ENCODE data around the gene MSL2. TPM values are rescaled to one million over a fixed set of nuclear protein-coding genes. Genes with fewer than 3 reads are reported as not detected.
A peak's percentile ranks its signal among the peaks of the same experiment; 100 is the strongest.

MSL2 gene, protein sequence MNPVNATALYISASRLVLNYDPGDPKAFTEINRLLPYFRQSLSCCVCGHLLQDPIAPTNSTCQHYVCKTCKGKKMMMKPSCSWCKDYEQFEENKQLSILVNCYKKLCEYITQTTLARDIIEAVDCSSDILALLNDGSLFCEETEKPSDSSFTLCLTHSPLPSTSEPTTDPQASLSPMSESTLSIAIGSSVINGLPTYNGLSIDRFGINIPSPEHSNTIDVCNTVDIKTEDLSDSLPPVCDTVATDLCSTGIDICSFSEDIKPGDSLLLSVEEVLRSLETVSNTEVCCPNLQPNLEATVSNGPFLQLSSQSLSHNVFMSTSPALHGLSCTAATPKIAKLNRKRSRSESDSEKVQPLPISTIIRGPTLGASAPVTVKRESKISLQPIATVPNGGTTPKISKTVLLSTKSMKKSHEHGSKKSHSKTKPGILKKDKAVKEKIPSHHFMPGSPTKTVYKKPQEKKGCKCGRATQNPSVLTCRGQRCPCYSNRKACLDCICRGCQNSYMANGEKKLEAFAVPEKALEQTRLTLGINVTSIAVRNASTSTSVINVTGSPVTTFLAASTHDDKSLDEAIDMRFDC
- total RNA-seq (100 to 1,000 TPM in 1 of 2 experiments, 10 to 100 TPM in 1; 98.6 to 103 TPM), polyA plus RNA-seq (10 to 100 TPM; 36.3 to 41.1 TPM)

DNA sequence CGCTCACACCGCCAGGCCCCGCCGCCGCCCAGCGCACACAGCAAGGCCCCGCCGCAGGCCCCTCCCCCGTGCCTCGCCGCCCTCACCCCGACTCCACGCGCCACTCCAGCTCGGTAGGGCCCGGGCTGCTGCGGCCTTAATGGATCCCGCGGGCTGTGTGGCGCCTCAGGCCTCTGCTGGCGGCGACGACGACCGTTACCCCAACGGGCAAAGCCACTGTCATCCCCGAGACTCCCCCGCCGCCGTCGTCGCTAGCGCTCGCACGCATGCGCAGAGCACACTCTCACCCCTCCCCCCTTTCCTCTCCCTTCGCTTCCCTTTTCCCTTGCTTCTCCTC is at the start of gene MSL2:
MSL2 (minus strand) TSS at position 272 of the 337 bp plus-strand sequence. CDS start 1,222 bp downstream, outside the sequence.
- H3K27me3 Mint-ChIP-seq = peaks cover 3 to 9% of the 10 kb centered on the region in 2 donors
- intact Hi-C loops (cut with micrococcal nuclease) = loop anchor here (1.0 to 10.0 kb wide), 6 partner anchors 54 to 1989 kb away; partner anchors contain the start of genes ANAPC13, ARMC8, CEP63 and NCK1
- peaks cover 9 to 43% of the 10 kb centered on the region in 2 donors for H3K36me3 Mint-ChIP-seq
- peak within 1 kb of the TSS; percentile 98 to 100 (median 100) for H3K27ac Mint-ChIP-seq
- H3K27ac ChIP-seq (ENCODE audit: low read depth, low read length) = peak within 1 kb of the TSS; percentile 97
- no peaks in the 10 kb centered on the region for H3K36me3 ChIP-seq (ENCODE audit: insufficient read depth, low read length)
- peaks cover 28 to 58% (median 38%) of the 10 kb centered on the region in 4 donors for H3K4me1 Mint-ChIP-seq
- peaks cover 32% of the 10 kb centered on the region for H3K4me1 ChIP-seq (ENCODE audit: insufficient read depth, low read length)
- peak within 1 kb of the TSS; percentile 94 to 100 (median 99) for H3K4me3 Mint-ChIP-seq
- no peak for DNase-seq
- peak within 1 kb of the TSS; percentile 71 to 98 for H3K4me3 ChIP-seq (ENCODE audit: low read length in 2 of 2)
- peaks cover 0 to 7% (median 1%) of the 10 kb centered on the region in 8 donors for H3K9me3 Mint-ChIP-seq
- ChIA-PET POLR2A (ENCODE audit: partially characterized antibody) (interaction anchor here (0.6 to 7.2 kb wide), 21 partner anchors 11 to 1980 kb away, joined by 3 to 101 read pairs (median 4); partner anchors contain the start of genes NCK1, PCCB and STAG1), CTCF (ENCODE audit: partially characterized antibody) (interaction anchor here (0.5 to 6.3 kb wide), 12 partner anchors 9 to 666 kb away, joined by 3 to 76 read pairs (median 4); partner anchors contain the start of genes NCK1, PCCB and STAG1)
- no peaks in the 10 kb centered on the region for H3K27me3 ChIP-seq (ENCODE audit: insufficient read depth, low read length)
- no peaks in the 10 kb centered on the region for H3K9me3 ChIP-seq (ENCODE audit: control insufficient read depth in 1 of 2, low read length in 2 of 2)

DNA sequence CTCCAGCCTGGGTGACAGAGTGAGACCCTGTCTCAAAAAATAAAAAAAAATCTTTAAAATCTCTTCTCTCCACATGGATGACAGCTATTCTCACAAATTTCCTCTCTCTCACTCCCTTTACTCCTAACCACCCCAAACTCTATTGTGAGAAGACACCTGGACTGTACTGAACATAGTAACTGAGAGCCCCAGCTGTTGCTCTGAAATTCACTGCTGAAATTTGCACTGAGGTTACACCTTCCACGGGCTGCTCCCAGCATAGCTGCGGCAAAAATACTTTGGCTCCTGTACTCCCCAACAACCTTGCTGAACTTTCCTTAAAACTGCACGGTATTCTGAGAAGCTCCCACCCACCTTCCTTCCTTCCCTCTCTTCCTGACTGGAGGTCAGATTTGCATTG is 49.6 kb upstream of the MSL2 start:
- Histone ChIP-seq H3K4me1 (ENCODE audit: insufficient read depth, low read length) (peaks cover 8% of the 10 kb centered on the region), H3K36me3 (ENCODE audit: insufficient read depth, low read length) (no peaks in the 10 kb centered on the region), H3K27ac (ENCODE audit: low read depth, low read length) (no peak overlapping the region), H3K27me3 (ENCODE audit: insufficient read depth, low read length) (no peaks in the 10 kb centered on the region), H3K9me3 (ENCODE audit: control insufficient read depth in 1 of 2, low read length in 2 of 2) (no peaks in the 10 kb centered on the region), H3K4me3 (ENCODE audit: low read length in 2 of 2) (no peak overlapping the region)
- ChIA-PET POLR2A (ENCODE audit: partially characterized antibody) (interaction anchor here (0.9 kb wide), 1 partner anchor 49 kb away, joined by 5 read pairs; the partner anchor contains the start of gene MSL2), CTCF (ENCODE audit: partially characterized antibody) (interaction anchor here (1.3 to 1.6 kb wide), 2 partner anchors 48 to 507 kb away, joined by 3 to 6 read pairs; partner anchors contain the start of gene STAG1)
- intact Hi-C loops (cut with micrococcal nuclease) = no loop called here
- H3K27ac Mint-ChIP-seq = peak overlapping the region in 2 of 7 donors; percentile 46 to 67
- no peaks in the 10 kb centered on the region for H3K9me3 Mint-ChIP-seq
- H3K27me3 Mint-ChIP-seq = peaks cover 2 to 3% of the 10 kb centered on the region in 2 donors
- no peak for DNase-seq
- H3K4me1 Mint-ChIP-seq = peaks cover 6 to 11% (median 8%) of the 10 kb centered on the region in 4 donors
- no peaks in the 10 kb centered on the region for H3K36me3 Mint-ChIP-seq
- no peak overlapping the region for H3K4me3 Mint-ChIP-seq

DNA sequence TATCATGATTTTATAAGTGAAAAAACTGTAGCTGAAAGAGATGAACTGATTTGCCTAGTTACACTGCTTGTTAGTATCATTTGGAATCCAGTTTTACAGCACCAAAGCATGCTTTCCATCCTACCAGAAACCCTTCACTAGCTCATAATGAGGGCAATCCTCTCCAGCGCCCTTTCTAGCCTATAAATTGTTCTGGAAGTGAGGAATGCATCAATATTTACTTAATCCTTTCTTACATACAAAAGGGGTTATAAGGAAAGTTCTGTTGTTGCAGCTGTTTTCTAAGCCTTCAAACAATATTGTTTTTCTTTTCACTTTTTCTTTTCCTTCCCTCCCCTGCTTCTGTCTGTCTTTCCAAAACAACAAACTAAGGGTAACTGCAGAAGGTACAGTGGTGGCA is 43.0 kb upstream of the MSL2 start:
- Mint-ChIP-seq H3K36me3 (no peaks in the 10 kb centered on the region), H3K4me1 (peaks cover 0 to 1% (median 0%) of the 10 kb centered on the region in 4 donors), H3K9me3 (no peaks in the 10 kb centered on the region), H3K4me3 (no peak overlapping the region), H3K27me3 (peaks cover 7 to 8% of the 10 kb centered on the region in 2 donors), H3K27ac (no peak overlapping the region)
- Histone ChIP-seq H3K27me3 (ENCODE audit: insufficient read depth, low read length) (no peaks in the 10 kb centered on the region), H3K36me3 (ENCODE audit: insufficient read depth, low read length) (no peaks in the 10 kb centered on the region), H3K4me1 (ENCODE audit: insufficient read depth, low read length) (no peaks in the 10 kb centered on the region), H3K4me3 (ENCODE audit: low read length in 2 of 2) (no peak overlapping the region), H3K27ac (ENCODE audit: low read depth, low read length) (no peak overlapping the region), H3K9me3 (ENCODE audit: control insufficient read depth in 1 of 2, low read length in 2 of 2) (no peaks in the 10 kb centered on the region)
- intact Hi-C loops (cut with micrococcal nuclease) = no loop called here
- no peak for DNase-seq
- ChIA-PET POLR2A (ENCODE audit: partially characterized antibody) (no interaction called here), CTCF (ENCODE audit: partially characterized antibody) (no interaction called here)

DNA sequence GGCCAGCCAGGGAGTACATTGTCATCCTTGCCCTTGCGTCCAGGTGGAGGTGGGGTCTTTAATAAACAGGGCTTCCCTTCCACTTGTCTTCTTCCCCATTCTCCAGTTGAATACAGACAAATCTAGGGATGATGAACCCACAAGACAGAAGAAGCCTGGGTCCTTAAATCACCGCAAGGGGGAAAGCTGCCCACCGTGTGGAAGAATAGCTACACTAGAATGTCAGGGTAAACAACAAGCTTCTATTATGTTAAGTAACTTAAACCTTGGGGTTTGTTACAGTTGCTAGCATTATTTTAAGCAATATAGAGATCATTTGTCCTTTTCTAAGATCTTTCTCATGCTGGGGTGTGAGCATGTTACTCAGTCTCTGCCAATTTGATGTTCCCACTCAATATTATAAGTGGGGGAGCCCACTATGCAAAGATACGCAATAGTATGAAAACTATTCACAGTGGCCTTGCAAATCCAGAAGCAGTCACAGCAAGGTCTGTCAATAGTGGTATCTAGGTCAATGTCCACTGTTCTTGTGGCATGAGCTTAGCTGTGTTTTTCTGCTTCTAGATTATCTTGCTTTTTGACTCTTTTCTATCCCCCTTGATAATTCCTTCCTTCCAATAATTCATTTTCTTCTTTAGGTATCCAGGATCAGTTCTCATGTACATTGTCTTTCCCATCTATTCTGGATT is 42.0 kb upstream of the MSL2 start:
- Histone ChIP-seq H3K36me3 (ENCODE audit: insufficient read depth, low read length) (no peaks in the 10 kb centered on the region), H3K4me1 (ENCODE audit: insufficient read depth, low read length) (no peaks in the 10 kb centered on the region), H3K9me3 (ENCODE audit: control insufficient read depth in 1 of 2, low read length in 2 of 2) (no peaks in the 10 kb centered on the region), H3K27ac (ENCODE audit: low read depth, low read length) (no peak overlapping the region), H3K4me3 (ENCODE audit: low read length in 2 of 2) (no peak overlapping the region), H3K27me3 (ENCODE audit: insufficient read depth, low read length) (no peaks in the 10 kb centered on the region)
- Mint-ChIP-seq H3K27me3 (peaks cover 8 to 10% of the 10 kb centered on the region in 2 donors), H3K36me3 (no peaks in the 10 kb centered on the region), H3K4me3 (no peak overlapping the region), H3K4me1 (peaks cover 0 to 1% (median 0%) of the 10 kb centered on the region in 4 donors), H3K27ac (no peak overlapping the region), H3K9me3 (peaks cover 0 to 2% (median 0%) of the 10 kb centered on the region in 8 donors)
- POLR2A ChIA-PET (ENCODE audit: partially characterized antibody) = no interaction called here
- DNase-seq = no peak
- CTCF ChIA-PET (ENCODE audit: partially characterized antibody) = interaction anchor here (0.6 kb wide), 1 partner anchor 159 kb away, joined by 3 read pairs; no protein-coding TSS in a partner anchor
- intact Hi-C loops (cut with micrococcal nuclease) = no loop called here

DNA sequence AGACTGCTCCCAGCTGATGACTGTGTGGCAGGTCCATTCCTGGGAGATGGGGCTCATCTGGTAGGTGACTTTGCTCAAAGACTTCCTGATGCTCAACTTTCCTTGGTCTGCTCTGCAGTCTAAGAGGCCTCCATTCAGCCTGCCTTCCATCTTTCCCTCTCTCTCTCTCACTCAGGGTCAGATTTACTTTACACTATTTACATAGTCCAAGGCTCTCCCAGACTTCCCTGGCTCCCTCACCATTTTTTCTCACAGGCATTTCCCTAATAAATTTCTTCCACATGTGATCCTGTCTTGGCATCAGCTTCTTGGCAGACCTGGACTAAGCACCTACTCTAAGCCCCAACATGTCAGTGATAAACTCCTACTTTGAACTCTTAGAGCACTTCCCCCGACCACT is 41.0 kb upstream of the MSL2 start:
- no peak for DNase-seq
- H3K36me3 Mint-ChIP-seq = no peaks in the 10 kb centered on the region
- H3K4me3 ChIP-seq (ENCODE audit: low read length in 2 of 2) = no peak overlapping the region
- CTCF ChIA-PET (ENCODE audit: partially characterized antibody) = no interaction called here
- no peaks in the 10 kb centered on the region for H3K9me3 ChIP-seq (ENCODE audit: control insufficient read depth in 1 of 2, low read length in 2 of 2)
- peaks cover 8 to 9% of the 10 kb centered on the region in 2 donors for H3K27me3 Mint-ChIP-seq
- no peak overlapping the region for H3K27ac ChIP-seq (ENCODE audit: low read depth, low read length)
- intact Hi-C loops (cut with micrococcal nuclease) = no loop called here
- no peak overlapping the region for H3K4me3 Mint-ChIP-seq
- H3K36me3 ChIP-seq (ENCODE audit: insufficient read depth, low read length) = no peaks in the 10 kb centered on the region
- no peaks in the 10 kb centered on the region for H3K4me1 ChIP-seq (ENCODE audit: insufficient read depth, low read length)
- no peak overlapping the region for H3K27ac Mint-ChIP-seq
- H3K4me1 Mint-ChIP-seq = peaks cover 0 to 1% (median 0%) of the 10 kb centered on the region in 4 donors
- peaks cover 0 to 2% (median 0%) of the 10 kb centered on the region in 8 donors for H3K9me3 Mint-ChIP-seq
- POLR2A ChIA-PET (ENCODE audit: partially characterized antibody) = no interaction called here
- no peaks in the 10 kb centered on the region for H3K27me3 ChIP-seq (ENCODE audit: insufficient read depth, low read length)

DNA sequence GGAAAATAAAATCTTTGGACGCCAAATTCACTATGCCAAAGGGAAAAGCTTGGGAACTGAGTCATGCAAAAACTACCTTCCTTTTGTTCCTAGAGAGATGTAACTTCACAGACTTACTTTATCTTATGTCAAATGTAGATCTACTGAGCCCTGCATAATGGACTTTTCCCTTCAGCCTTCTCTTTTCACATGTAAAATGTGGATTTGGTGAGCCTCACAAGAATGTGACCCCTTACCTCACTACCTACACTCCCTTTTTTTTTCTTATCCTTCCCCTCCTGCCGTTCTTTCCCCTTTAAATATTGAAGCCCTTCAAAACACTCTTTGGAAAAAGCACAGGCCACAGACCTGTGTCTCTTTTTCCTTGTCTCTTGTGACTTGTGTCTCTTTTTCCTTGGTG is 40.0 kb upstream of the MSL2 start:
- no peak overlapping the region for H3K4me3 Mint-ChIP-seq
- H3K4me1 Mint-ChIP-seq = peaks cover 0 to 1% (median 0%) of the 10 kb centered on the region in 4 donors
- CTCF ChIA-PET (ENCODE audit: partially characterized antibody) = interaction anchor here (0.7 kb wide), 1 partner anchor 47 kb away, joined by 4 read pairs; no protein-coding TSS in a partner anchor
- no peaks in the 10 kb centered on the region for H3K36me3 Mint-ChIP-seq
- Histone ChIP-seq H3K27ac (ENCODE audit: low read depth, low read length) (no peak overlapping the region), H3K9me3 (ENCODE audit: control insufficient read depth in 1 of 2, low read length in 2 of 2) (no peaks in the 10 kb centered on the region), H3K36me3 (ENCODE audit: insufficient read depth, low read length) (no peaks in the 10 kb centered on the region), H3K4me3 (ENCODE audit: low read length in 2 of 2) (no peak overlapping the region), H3K27me3 (ENCODE audit: insufficient read depth, low read length) (no peaks in the 10 kb centered on the region), H3K4me1 (ENCODE audit: insufficient read depth, low read length) (no peaks in the 10 kb centered on the region)
- no peak for DNase-seq
- peaks cover 0 to 2% (median 0%) of the 10 kb centered on the region in 8 donors for H3K9me3 Mint-ChIP-seq
- POLR2A ChIA-PET (ENCODE audit: partially characterized antibody) = no interaction called here
- intact Hi-C loops (cut with micrococcal nuclease) = no loop called here
- H3K27me3 Mint-ChIP-seq = peaks cover 5 to 7% of the 10 kb centered on the region in 2 donors
- H3K27ac Mint-ChIP-seq = no peak overlapping the region

All from CD4-positive, alpha-beta memory T cell (primary cell).